Gastrocnemius medialis (tissue), 4 donors: ENCODE measurements around the gene VWA8.

Experiments used
- POLR2A ChIP-seq, 2 donors: fragments of 450-650 bp; IDR thresholded peaks; one replicate each; pipeline ENCODE4 v1.6.1; 2017; ENCODE audit warnings: antibody characterized with exemption in 2 of 2, mild to moderate bottlenecking in 2 of 2, moderate library complexity in 2 of 2
- TF ChIP-seq, protein P1 (sequence below), 5 experiments: fragments of 450-650 bp in 3 of 5; fragments of 200-600 bp in 2 of 5; sonication (generic) in 2 of 5; IDR thresholded peaks in 4 of 5; conservative IDR thresholded peaks in 1 of 5; 1 replicate in 4 of 5; 2 replicates in 1 of 5; pipeline ENCODE4 v1.5.1; 2016 to 2019; ENCODE audit warnings: antibody characterized with exemption in 5 of 5, mild to moderate bottlenecking in 3 of 5, moderate library complexity in 3 of 5

GRCh38 chr13:41675306-41675705 lies 285.6 kb downstream of the VWA8 start:
- TF ChIP-seq, protein P1, sequence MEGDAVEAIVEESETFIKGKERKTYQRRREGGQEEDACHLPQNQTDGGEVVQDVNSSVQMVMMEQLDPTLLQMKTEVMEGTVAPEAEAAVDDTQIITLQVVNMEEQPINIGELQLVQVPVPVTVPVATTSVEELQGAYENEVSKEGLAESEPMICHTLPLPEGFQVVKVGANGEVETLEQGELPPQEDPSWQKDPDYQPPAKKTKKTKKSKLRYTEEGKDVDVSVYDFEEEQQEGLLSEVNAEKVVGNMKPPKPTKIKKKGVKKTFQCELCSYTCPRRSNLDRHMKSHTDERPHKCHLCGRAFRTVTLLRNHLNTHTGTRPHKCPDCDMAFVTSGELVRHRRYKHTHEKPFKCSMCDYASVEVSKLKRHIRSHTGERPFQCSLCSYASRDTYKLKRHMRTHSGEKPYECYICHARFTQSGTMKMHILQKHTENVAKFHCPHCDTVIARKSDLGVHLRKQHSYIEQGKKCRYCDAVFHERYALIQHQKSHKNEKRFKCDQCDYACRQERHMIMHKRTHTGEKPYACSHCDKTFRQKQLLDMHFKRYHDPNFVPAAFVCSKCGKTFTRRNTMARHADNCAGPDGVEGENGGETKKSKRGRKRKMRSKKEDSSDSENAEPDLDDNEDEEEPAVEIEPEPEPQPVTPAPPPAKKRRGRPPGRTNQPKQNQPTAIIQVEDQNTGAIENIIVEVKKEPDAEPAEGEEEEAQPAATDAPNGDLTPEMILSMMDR (IDR thresholded peaks at IDR 0.05 in 4 of 5, conservative IDR thresholded peaks at IDR 0.05 in 1 of 5) = no peak
- TF ChIP-seq POLR2A (IDR thresholded peaks at IDR 0.05) = no peak
